Activated CD8-positive, alpha-beta T cell treated with anti-CD3 and anti-CD28 coated beads for 36 hours (primary cell): ENCODE data around the gene ATP11C. TPM values are rescaled to one million over a fixed set of nuclear protein-coding genes. Genes with fewer than 3 reads are reported as not detected.

Source experiments
- ATAC-seq: fragments of 200-7000 bp; cut with Tn5 transposase; one replicate; pipeline ENCODE4 v1.10.0; 2021; ENCODE audit warnings: mild to moderate bottlenecking, moderate library complexity
- CTCF ChIA-PET: fragments of 350-600 bp; sonication (Branson Sonifier 250); formaldehyde crosslinking; loops from one replicate; lab custom pipeline; 2021; ENCODE audit warnings: antibody characterized with exemption; lab: Charles Lee
- POLR2A ChIA-PET: fragments of 350-600 bp; sonication (Branson Sonifier 250); formaldehyde crosslinking; loops from one replicate; lab custom pipeline; 2021; ENCODE audit warnings: antibody characterized with exemption; lab: Charles Lee
- DNase-seq: peaks from one replicate; pipeline ENCODE4 v3.0.0-alpha.2; 2020
- H3K27ac Mint-ChIP-seq: one replicate; pipeline ENCODE4 v1.8.0; 2021; ENCODE audit warnings: mild to moderate bottlenecking, mixed read lengths
- H3K27me3 Mint-ChIP-seq: one replicate; pipeline ENCODE4 v1.8.0; 2021; ENCODE audit warnings: mixed read lengths
- H3K36me3 Mint-ChIP-seq: one replicate; pipeline ENCODE4 v1.8.0; 2021; ENCODE audit warnings: low read depth, mixed read lengths
- H3K4me1 Mint-ChIP-seq: one replicate; pipeline ENCODE4 v1.8.0; 2021; ENCODE audit warnings: low read depth, mixed read lengths
- H3K4me3 Mint-ChIP-seq: one replicate; pipeline ENCODE4 v1.8.0; 2021; ENCODE audit warnings: mild to moderate bottlenecking, moderate library complexity, mixed read lengths
- H3K9me3 Mint-ChIP-seq: one replicate; pipeline ENCODE4 v1.8.0; 2021; ENCODE audit warnings: mixed read lengths
- intact Hi-C: fragments of 100-400 bp; cut with micrococcal nuclease; formaldehyde crosslinking; loops from one replicate; pipeline ENCODE4 v1.10.0; 2022
- total RNA-seq, 2 experiments: library from RNA; stranded (reverse); gene quantifications; one replicate each; pipeline ENCODE4 v1.2.3, GENCODE V29; 2021
- TF ChIP-seq, protein P1 (sequence below): fragments of 200-600 bp; IDR thresholded peaks from one replicate; pipeline ENCODE4 v1.8.0; 2022; ENCODE audit warnings: antibody characterized with exemption, mild to moderate bottlenecking

ATP11C gene
- total RNA-seq, 2 experiments from 2014 or later, result 19.3 to 27.0 TPM

DNA sequence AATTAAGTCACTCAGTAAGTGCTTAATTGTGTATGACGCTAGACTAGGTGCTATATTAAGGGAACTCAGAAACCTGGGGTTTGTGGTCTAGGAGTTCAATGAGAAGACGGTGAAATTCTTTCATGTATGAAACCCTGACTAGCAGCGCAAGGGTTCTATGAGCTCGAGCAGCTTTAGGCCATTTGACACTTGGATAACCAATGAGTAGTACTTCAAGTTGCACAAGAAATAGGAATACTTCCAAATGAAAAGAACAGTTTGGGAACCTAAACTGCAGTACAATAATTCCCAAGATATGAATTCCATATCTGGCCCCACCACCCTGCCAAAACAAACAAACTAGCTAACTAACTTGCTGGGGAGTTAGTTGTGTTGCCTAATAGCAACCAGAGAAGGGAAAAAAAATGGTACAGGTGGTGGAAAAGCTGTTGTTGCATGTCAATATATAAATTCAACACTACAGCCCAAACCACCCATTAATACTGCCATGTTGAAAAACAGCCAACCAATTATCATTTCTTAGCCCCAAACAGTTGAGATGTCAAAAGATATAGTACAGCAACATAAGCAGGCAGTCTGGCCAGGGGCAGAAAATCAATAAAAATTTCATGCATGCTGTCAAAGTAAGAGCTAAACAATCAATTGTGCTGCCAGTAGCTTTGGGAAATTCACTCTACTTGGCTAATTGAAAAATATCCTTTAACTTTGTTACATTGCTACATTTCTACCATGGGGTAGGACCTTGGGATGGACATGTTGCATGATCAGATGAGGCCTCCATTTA, 170.3 kb downstream of the ATP11C start:
- ATAC-seq, result no peak
- H3K36me3 Mint-ChIP-seq, result peaks cover 9% of the 10 kb centered on the region
- H3K27ac Mint-ChIP-seq, result no peak overlapping the region
- no peaks in the 10 kb centered on the region for H3K27me3 Mint-ChIP-seq
- ChIA-PET POLR2A (no interaction called here), CTCF (no interaction called here)
- TF ChIP-seq, protein P1, sequence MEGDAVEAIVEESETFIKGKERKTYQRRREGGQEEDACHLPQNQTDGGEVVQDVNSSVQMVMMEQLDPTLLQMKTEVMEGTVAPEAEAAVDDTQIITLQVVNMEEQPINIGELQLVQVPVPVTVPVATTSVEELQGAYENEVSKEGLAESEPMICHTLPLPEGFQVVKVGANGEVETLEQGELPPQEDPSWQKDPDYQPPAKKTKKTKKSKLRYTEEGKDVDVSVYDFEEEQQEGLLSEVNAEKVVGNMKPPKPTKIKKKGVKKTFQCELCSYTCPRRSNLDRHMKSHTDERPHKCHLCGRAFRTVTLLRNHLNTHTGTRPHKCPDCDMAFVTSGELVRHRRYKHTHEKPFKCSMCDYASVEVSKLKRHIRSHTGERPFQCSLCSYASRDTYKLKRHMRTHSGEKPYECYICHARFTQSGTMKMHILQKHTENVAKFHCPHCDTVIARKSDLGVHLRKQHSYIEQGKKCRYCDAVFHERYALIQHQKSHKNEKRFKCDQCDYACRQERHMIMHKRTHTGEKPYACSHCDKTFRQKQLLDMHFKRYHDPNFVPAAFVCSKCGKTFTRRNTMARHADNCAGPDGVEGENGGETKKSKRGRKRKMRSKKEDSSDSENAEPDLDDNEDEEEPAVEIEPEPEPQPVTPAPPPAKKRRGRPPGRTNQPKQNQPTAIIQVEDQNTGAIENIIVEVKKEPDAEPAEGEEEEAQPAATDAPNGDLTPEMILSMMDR, result no peak
- intact Hi-C loops, result no loop called here
- DNase-seq, result no peak
- H3K4me1 Mint-ChIP-seq, result peaks cover 3% of the 10 kb centered on the region
- no peak overlapping the region for H3K4me3 Mint-ChIP-seq
- H3K9me3 Mint-ChIP-seq, result no peaks in the 10 kb centered on the region

DNA sequence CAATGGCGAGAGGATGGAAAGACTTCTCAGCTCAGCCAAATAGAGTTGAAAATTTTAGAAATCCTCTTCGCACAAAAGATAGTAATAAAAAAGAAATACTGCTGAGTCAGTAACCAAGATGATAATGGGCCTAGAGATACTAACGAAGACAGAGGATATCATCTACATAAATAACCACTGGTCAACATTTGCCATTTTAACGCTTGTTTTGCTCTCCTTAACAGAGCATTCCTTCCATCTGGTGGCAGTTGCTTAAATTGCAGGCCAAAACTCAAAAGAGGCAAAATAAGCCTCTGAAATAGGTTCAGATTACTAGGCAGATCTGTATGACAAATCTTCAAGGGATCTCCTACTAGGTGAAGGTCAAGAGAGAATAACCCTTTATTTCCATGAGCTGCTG, 173.2 kb downstream of the ATP11C start:
- no peak overlapping the region for H3K27ac Mint-ChIP-seq
- H3K4me1 Mint-ChIP-seq, result peaks cover 3% of the 10 kb centered on the region
- DNase-seq (peak; percentile 3), ATAC-seq (no peak)
- H3K36me3 Mint-ChIP-seq, result peaks cover 29% of the 10 kb centered on the region
- H3K9me3 Mint-ChIP-seq, result peaks cover 5% of the 10 kb centered on the region
- H3K4me3 Mint-ChIP-seq, result no peak overlapping the region
- intact Hi-C loops, result no loop called here
- CTCF ChIA-PET, result interaction anchor here (1.0 kb wide), 1 partner anchor 15 kb away, joined by 3 read pairs; no protein-coding TSS in a partner anchor
- POLR2A ChIA-PET, result no interaction called here
- TF ChIP-seq, protein P1, result no peak
- no peaks in the 10 kb centered on the region for H3K27me3 Mint-ChIP-seq

DNA sequence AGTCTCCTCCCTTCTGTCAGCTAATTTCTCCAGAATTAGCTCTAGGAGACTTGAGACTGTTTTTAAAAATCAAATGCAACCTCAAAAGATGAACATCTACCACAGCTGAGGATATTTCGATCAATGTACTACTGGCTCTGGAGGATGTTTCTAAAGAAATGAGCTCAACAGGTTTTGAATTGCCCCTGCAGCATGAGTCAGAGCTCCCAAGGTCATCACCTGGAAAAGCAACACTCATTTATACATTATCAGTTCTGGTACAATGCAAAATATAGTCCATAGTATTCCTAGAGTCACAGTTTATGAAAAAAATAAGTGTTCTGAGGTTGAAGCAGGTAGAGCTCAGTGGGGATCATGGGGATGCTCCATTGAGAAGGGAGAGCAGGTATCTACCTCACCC, 174.0 kb downstream of the ATP11C start:
- DNase-seq (no peak), ATAC-seq (no peak)
- Mint-ChIP-seq H3K4me3 (no peak overlapping the region), H3K9me3 (peaks cover 13% of the 10 kb centered on the region), H3K36me3 (peaks cover 37% of the 10 kb centered on the region), H3K27me3 (no peaks in the 10 kb centered on the region), H3K4me1 (peaks cover 3% of the 10 kb centered on the region), H3K27ac (no peak overlapping the region)
- ChIA-PET POLR2A (no interaction called here), CTCF (no interaction called here)
- intact Hi-C loops, result no loop called here
- TF ChIP-seq, protein P1, result no peak

DNA sequence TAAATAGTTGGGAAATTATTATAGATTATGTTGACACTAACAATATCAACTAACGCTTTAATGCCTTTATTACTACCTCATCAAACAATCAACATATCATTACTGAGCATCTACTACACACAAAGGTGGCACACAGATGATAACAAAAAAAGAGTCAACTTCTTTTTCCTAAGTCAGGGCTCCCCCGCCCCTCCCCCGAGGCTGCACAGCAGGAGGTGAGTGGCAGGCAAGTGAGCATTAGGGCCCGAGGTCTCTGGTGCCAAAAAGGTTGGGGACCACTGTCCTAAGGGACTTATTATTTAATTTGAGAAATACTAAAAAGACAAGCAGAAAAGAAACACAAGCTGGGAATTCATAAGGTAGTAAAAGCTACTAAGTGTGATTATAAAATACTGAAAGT, 174.6 kb downstream of the ATP11C start:
- Mint-ChIP-seq H3K27me3 (no peaks in the 10 kb centered on the region), H3K4me3 (no peak overlapping the region), H3K4me1 (peaks cover 3% of the 10 kb centered on the region), H3K27ac (no peak overlapping the region), H3K36me3 (peaks cover 41% of the 10 kb centered on the region), H3K9me3 (peaks cover 13% of the 10 kb centered on the region)
- ATAC-seq (no peak), DNase-seq (no peak)
- ChIA-PET CTCF (no interaction called here), POLR2A (no interaction called here)
- intact Hi-C loops, result no loop called here
- TF ChIP-seq, protein P1, result no peak

DNA sequence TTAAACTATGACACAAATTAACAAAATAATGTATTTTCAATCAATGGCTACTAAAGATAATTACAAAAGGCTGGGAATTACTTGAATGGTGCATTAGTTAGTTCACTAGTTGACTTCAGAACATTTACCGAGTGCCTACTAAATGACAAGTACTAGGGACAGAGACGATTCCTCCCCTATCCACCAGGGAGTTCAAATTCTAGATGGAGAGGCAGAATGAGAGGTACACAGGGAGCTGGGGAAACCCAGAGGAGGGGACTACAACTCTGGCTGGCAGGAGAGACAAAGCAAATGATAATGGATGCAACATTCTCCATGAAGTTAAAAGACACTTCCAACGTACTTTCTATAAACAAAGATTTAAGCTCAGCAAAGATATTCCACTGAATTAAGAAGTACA, 181.8 kb downstream of the ATP11C start:
- TF ChIP-seq, protein P1, result no peak
- ATAC-seq (no peak), DNase-seq (no peak)
- intact Hi-C loops, result no loop called here
- Mint-ChIP-seq H3K4me1 (no peaks in the 10 kb centered on the region), H3K9me3 (peaks cover 13% of the 10 kb centered on the region), H3K27ac (no peak overlapping the region), H3K36me3 (peaks cover 36% of the 10 kb centered on the region), H3K27me3 (no peaks in the 10 kb centered on the region), H3K4me3 (no peak overlapping the region)
- POLR2A ChIA-PET, result no interaction called here
- CTCF ChIA-PET, result no interaction called here
